GM18517 (cell line): Measurements from ENCODE around the gene ITGA5.
"Not testable (repeated sequence)": the region's sequence is repeated elsewhere in the genome, so short reads cannot be mapped to it uniquely, and the experiment has no call there.

Experiments
- ATAC-seq: cut with Tn5 transposase; IDR thresholded peaks from one replicate; pipeline ENCODE4 v1.9.1; 2021; ENCODE audit warnings: mild to moderate bottlenecking, moderate library complexity; ENCODE audit not compliant: unreplicated experiment

ITGA5 gene

GRCh38 chr12:54356228-54356627 is 62.8 kb downstream of the ITGA5 start:
- ATAC-seq: no peak

- ATAC-seq: no peak
These were observed 63.8 kb downstream of the ITGA5 start for GRCh38 chr12:54355104-54355815.

DNA sequence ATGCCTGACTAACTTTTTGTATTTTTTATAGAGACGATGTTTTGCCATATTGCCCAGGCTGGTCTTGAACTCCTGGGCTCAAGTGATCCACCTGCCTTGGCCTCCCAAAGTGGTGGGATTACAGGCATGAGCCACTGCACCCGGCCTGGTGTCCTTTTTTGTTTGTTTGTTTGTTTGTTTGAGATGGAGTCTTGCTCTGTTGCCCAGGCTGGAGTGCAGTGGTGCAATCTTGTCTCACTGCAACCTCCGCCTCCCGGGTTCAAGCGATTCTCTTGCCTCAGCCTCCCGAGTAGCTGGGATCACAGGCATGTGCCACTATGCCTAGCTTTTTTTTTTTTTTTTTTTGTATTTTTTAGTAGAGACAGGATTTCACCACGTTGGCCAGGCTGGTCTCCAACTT is 64.8 kb downstream of the ITGA5 start:
- ATAC-seq: not testable (repeated sequence)

DNA sequence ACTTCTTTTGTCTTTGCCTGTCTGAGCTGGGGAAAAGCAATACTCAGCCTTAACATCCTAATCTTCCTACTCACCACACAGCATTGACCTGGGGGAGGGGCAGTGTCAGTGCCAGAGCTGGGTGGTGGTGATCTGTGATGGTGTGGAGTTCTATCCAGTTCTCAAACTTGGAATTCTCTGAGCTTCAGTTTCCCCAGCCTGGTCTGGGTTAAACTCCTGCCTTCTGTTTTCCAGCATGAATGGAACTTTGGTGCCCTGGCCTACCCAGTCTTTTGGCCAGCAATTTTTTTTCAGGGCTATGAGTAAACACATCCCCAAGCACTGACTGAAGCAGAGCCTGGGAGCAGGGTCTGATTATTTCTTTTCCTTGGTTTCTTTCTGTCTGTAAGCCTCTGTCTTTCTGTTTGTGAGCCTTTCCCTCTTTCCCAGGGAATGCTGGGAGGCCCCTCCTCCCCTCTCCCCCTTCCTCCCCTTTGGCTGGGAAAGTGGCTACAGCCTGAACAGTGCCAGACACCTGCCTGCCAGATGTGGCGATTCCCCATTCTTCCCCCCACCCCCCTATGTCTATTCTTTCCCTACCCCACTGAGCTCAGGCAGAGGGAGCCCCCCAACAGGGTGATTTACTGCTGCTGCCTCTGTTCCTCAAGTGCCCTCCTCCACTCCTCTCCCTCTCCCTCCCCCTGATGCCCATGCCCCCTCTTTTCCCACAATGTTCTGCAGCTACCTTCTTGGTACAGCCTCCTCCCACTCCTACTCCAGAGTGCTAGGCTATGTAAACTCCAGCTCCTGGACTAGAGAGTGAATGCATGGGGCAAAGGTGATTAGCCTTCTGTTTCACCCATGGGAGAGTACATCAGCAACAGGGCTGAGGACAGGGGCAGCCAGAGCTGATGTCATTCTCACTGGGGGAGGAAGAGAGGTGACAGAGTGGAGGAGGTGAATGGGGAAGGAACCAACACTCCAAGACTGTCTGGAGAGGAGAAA is 65.9 kb downstream of the ITGA5 start:
- no peak for ATAC-seq

GRCh38 chr12:54352022-54352531 is 67.0 kb downstream of the ITGA5 start:
- ATAC-seq: no peak

- ATAC-seq: no peak
These were observed 67.7 kb downstream of the ITGA5 start for GRCh38 chr12:54351341-54351740.

DNA sequence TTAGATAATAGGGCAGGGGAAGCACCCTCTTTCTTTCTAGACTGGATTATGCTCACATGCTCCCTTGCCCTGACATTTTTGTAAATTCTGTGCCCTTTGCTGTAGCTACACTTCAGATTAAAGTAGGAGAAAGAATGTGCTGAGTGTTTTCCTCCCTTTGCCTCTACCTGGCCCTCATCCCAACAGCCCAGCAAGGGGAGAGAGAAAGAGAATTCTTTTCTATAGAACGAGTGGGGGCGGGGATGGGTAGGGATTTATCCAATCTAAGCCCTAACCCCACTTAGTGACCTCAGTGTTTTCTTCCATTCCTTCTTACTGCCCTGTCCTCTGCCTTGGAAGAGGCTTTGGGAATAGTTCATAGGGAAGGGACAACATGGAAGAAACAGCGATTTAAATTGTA is 68.3 kb downstream of the ITGA5 start:
- ATAC-seq: no peak

- no peak for ATAC-seq
These were observed 69.4 kb downstream of the ITGA5 start for GRCh38 chr12:54349679-54350078.

DNA sequence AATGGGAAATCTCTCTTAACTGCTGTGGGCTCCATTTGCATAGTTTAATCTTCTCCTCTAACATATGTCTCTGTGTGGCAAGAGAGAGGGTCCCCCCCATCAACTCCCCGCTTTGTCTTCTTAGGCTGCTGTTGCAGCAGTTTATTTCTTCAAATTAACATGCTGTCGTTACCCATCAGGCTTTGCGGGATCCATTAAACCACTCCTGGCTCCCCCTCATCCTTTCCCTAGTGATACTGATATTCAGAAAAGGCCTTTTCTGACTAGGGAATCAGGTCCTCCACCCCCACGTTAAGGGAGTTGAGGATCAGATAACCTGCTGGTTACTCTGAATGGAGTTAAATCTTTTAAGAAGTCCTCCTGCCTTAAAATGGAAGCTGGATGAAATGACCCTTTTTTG is 70.0 kb downstream of the ITGA5 start:
- no peak for ATAC-seq
